ENCODE measurements around the gene LCOR.

Gene LCOR

DNA sequence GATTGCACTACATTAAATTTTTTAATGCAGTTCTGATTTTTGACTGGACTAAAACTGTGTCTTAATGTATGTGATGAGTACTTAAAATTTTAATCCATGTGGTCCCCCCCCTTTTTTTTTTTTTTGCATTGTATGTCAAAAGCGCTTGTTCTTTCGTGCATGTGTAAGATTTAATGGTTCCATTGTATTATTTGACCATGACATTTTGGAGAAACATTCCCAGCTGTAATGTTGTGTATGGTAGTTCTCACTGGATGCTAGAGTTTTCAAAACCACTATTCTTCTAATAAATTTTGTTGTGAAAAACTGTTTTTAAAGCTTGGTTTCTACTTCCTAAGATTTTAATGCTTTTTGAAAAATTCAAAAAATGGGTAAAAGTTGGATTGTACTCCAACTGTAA, 132.0 kb downstream of the LCOR start:
- no peak overlapping the region for H3K4me3 ChIP-seq (ENCODE audit: low read depth, low read length)
- DNase-seq (ENCODE audit: low read depth): no peak
- TF ChIP-seq, protein P1, sequence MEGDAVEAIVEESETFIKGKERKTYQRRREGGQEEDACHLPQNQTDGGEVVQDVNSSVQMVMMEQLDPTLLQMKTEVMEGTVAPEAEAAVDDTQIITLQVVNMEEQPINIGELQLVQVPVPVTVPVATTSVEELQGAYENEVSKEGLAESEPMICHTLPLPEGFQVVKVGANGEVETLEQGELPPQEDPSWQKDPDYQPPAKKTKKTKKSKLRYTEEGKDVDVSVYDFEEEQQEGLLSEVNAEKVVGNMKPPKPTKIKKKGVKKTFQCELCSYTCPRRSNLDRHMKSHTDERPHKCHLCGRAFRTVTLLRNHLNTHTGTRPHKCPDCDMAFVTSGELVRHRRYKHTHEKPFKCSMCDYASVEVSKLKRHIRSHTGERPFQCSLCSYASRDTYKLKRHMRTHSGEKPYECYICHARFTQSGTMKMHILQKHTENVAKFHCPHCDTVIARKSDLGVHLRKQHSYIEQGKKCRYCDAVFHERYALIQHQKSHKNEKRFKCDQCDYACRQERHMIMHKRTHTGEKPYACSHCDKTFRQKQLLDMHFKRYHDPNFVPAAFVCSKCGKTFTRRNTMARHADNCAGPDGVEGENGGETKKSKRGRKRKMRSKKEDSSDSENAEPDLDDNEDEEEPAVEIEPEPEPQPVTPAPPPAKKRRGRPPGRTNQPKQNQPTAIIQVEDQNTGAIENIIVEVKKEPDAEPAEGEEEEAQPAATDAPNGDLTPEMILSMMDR (IDR thresholded peaks at IDR 0.05; ENCODE audit: low read depth, low read length, missing control alignments): no peak
- in situ Hi-C loops (cut with HindIII; ENCODE audit: low sequenced_read_pairs): no loop called here

GRCh38 chr10:96967847-96968246, 135.7 kb downstream of the LCOR start:
- no peak overlapping the region for H3K4me3 ChIP-seq (ENCODE audit: low read depth, low read length)
- in situ Hi-C loops (cut with HindIII; ENCODE audit: low sequenced_read_pairs): no loop called here
- no peak for DNase-seq (ENCODE audit: low read depth)
- TF ChIP-seq, protein P1 (IDR thresholded peaks at IDR 0.05; ENCODE audit: low read depth, low read length, missing control alignments): no peak

- TF ChIP-seq, protein P1 (IDR thresholded peaks at IDR 0.05; ENCODE audit: low read depth, low read length, missing control alignments): no peak
Observed at GRCh38 chr10:96968682-96969423, 136.8 kb downstream of the LCOR start.

GRCh38 chr10:96971324-96971723, 139.2 kb downstream of the LCOR start:
- no peak for DNase-seq (ENCODE audit: low read depth)
- TF ChIP-seq, protein P1 (IDR thresholded peaks at IDR 0.05; ENCODE audit: low read depth, low read length, missing control alignments): no peak
- H3K4me3 ChIP-seq (ENCODE audit: low read depth, low read length): no peak overlapping the region
- in situ Hi-C loops (cut with HindIII; ENCODE audit: low sequenced_read_pairs): no loop called here

More at GRCh38 chr10:96968682-96969423, 136.8 kb downstream of the LCOR start:
- in situ Hi-C loops (cut with HindIII; ENCODE audit: low sequenced_read_pairs): no loop called here
- no peak for DNase-seq (ENCODE audit: low read depth)
- H3K4me3 ChIP-seq (ENCODE audit: low read depth, low read length): no peak overlapping the region

DNA sequence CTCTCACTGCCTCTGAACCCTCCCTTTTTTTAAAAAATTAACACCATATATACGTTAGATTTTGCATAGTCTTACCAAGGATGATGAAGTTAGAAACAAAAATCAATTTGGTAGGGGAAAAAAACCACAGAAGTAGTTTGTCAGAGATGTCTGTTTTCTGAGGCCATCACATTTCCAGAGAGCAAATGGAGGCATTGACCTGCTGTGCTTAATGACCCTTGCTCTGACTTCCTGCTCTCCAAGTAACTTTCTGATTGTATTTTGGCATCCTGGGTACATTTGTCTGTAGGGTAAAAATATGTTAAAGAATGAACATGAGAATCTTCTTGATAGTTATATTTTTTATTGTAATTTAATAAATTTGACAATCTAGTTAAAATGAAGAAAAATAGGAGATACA, 140.2 kb downstream of the LCOR start:
- DNase-seq (ENCODE audit: low read depth): no peak
- TF ChIP-seq, protein P1 (IDR thresholded peaks at IDR 0.05; ENCODE audit: low read depth, low read length, missing control alignments): no peak
- in situ Hi-C loops (cut with HindIII; ENCODE audit: low sequenced_read_pairs): no loop called here
- no peak overlapping the region for H3K4me3 ChIP-seq (ENCODE audit: low read depth, low read length)

DNA sequence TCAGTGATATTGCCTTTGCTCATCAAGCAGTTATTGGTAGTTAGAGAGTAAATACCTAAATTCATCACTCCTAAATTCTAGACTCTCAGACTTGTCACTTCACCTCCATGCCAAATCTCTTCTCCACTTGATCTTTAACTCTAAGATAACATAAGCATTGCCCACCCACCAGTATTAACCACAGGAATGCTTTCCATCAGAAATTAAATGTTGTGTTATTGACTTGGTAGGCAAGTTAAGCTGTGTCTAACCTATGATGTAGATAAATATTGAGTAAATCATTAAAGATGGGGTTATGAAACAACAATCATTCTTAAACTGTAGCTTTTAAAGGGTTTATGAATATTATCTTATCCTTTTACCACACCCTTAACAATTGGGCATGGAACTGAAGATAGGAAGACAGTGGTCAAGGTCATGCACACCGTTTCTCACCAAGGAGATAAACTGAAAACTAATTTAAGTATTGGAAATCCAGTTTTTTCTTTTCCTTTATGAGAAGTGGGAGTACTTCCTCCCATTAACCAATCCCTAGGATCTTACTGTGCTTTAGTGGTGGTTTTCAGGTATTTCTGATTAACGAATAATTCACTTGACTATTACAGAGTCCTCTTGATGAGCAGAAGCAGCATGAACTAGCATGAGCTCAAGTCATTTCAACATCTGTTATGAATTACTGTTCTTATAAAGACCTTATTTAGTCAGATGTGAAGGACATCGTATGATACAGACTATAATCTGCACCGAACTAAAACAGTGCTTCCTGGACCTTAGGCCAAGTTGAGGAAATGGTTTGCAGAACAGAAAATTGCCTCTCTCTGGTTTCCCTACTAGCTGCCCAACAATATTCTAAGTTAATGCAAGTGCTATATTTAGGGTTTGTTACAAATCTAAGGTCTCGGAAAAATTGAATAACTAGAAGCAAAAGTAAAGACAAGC, 142.0 kb downstream of the LCOR start:
- TF ChIP-seq, protein P1 (IDR thresholded peaks at IDR 0.05; ENCODE audit: low read depth, low read length, missing control alignments): no peak
- no peak for DNase-seq (ENCODE audit: low read depth)
- H3K4me3 ChIP-seq (ENCODE audit: low read depth, low read length): no peak overlapping the region
- in situ Hi-C loops (cut with HindIII; ENCODE audit: low sequenced_read_pairs): no loop called here

Measured in astrocyte of the cerebellum (primary cell).